Adrenal gland (tissue), 12 donors: ENCODE data around the gene BTBD9. TPM values are rescaled to one million over a fixed set of nuclear protein-coding genes. Genes with fewer than 3 reads are reported as not detected.

ENCODE experiments used
- DNase-seq, 7 donors: peaks; one replicate each; pipeline ENCODE4 v3.0.0-alpha.2; 2019 to 2020
- H3K27ac ChIP-seq, 5 donors: fragments of 200-600 bp; sonication (generic) in 4 of 5; 1 replicate in 3 of 5; 2 replicates in 2 of 5; pipeline versions ENCODE4 v1.5.1 to v1.8.0; 2016 to 2020; ENCODE audit warnings: mild to moderate bottlenecking in 1 of 5
- H3K27me3 ChIP-seq: fragments of 200-600 bp; 2 replicates; pipeline ENCODE4 v1.8.0; 2021
- H3K36me3 ChIP-seq, 2 donors: fragments of 200-600 bp; replicated peaks in 1 of 2; 1 replicate in 1 of 2; 2 replicates in 1 of 2; pipeline versions ENCODE4 v1.5.1 to v1.8.0; 2018 to 2022
- H3K4me1 ChIP-seq, 2 donors: fragments of 200-600 bp; replicated peaks in 1 of 2; 1 replicate in 1 of 2; 2 replicates in 1 of 2; pipeline versions ENCODE4 v1.5.1 to v1.8.0; 2018 to 2021
- H3K4me3 ChIP-seq, 4 donors: fragments of 200-600 bp; sonication (generic) in 3 of 4; one replicate each; pipeline ENCODE4 v1.5.1; 2016 to 2018
- H3K9me3 ChIP-seq, 3 donors: fragments of 200-600 bp; sonication (generic) in 1 of 3; replicated peaks in 1 of 3; 1 replicate in 2 of 3; 2 replicates in 1 of 3; pipeline versions ENCODE4 v1.5.1 to v1.8.0; 2016 to 2021
- CTCF ChIP-seq, 6 experiments: fragments of 450-650 bp in 4 of 6; fragments of 200-600 bp in 2 of 6; sonication (generic) in 1 of 6; IDR thresholded peaks; 1 replicate in 5 of 6; 2 replicates in 1 of 6; pipeline versions ENCODE4 v1.5.1 to v1.8.0; 2016 to 2021; ENCODE audit warnings: antibody characterized with exemption in 6 of 6, mild to moderate bottlenecking in 2 of 6, moderate library complexity in 1 of 6
- POLR2A ChIP-seq, 2 donors: fragments of 450-650 bp; IDR thresholded peaks; one replicate each; pipeline ENCODE4 v1.6.1; 2017; ENCODE audit warnings: antibody characterized with exemption in 2 of 2, mild to moderate bottlenecking in 2 of 2, moderate library complexity in 1 of 2
- WGBS, 4 donors: extraction: QIAGEN DNeasy Blood & Tissue Kit in 2 of 4; methylation state at CpG; one replicate each; pipeline versions ENCODE4 v1.1.5 to v1.1.7; 2013 to 2017; 5-methylcytosine and 5-hydroxymethylcytosine counted together
- intact Hi-C, 2 donors: fragments of 100-400 bp; cut with DNase I; formaldehyde crosslinking; loops; one replicate each; pipeline versions ENCODE4 v1.14.1 to v1.15.0; 2022 to 2023
- polyA plus RNA-seq, 3 donors: library from polyadenylated mRNA; stranded (reverse); fragments of 200-250 nt in 2 of 3; fragments of 350-450 nt in 1 of 3; fragmentation: Illumina TruSeq in 1 of 3; extraction: RNeasy Lipid Tissue Mini Kit (QIAGEN cat#74804) in 1 of 3; gene quantifications; one replicate each; pipeline ENCODE4 v1.2.3, GENCODE V29; 2013 to 2014
- total RNA-seq, 9 donors: library from RNA; depleted of rRNA in 4 of 9; stranded (reverse); fragments of >200 nt in 4 of 9; fragments of 120-200 nt in 1 of 9; fragmentation: NEBNext Ultra II Directional in 1 of 9; extraction: Animal tissue kit (Norgen Biotek cat#: 25700) in 1 of 9; gene quantifications; one replicate each; pipeline versions ENCODE4 v1.1.0 to v1.2.4, GENCODE V29; 2013 to 2023
- donor health status: healthy with polysubstance abuse.
- donor health status: Bipolar disorder and iron deficiency.
- donor health status: DM: yes; HTN: yes; CAD: no.
- donor health status: DM: no; HTN: no; CAD: no.
- donor health status: DM: no; HTN: no; CAD: no.
- donor health status: DM: yes; HTN: yes; CAD: no.

Gene BTBD9
- total and polyA plus RNA-seq, 12 donors, result 2.4 to 29.6 (median 18.1) TPM

- TF ChIP-seq POLR2A (IDR thresholded peaks at IDR 0.05) (no peak), CTCF (IDR thresholded peaks at IDR 0.05) (no peak)
- H3K4me1 ChIP-seq, result no peaks in the 10 kb centered on the region
- H3K4me3 ChIP-seq, result no peak overlapping the region
- H3K9me3 ChIP-seq, result no peaks in the 10 kb centered on the region
- intact Hi-C loops, result no loop called here
- DNase-seq, result peak in 2 of 7 donors; percentile 17 to 41
- no peaks in the 10 kb centered on the region for H3K36me3 ChIP-seq
- no peak overlapping the region for H3K27ac ChIP-seq
- 86 to 97% (median 95%) methylated on average over 6 to 7 of the region's 7 CpGs for WGBS, 4 donors
- H3K27me3 ChIP-seq, result no peaks in the 10 kb centered on the region
Observed at GRCh38 chr6:38179300-38179699, 460.4 kb downstream of the BTBD9 start.

DNA sequence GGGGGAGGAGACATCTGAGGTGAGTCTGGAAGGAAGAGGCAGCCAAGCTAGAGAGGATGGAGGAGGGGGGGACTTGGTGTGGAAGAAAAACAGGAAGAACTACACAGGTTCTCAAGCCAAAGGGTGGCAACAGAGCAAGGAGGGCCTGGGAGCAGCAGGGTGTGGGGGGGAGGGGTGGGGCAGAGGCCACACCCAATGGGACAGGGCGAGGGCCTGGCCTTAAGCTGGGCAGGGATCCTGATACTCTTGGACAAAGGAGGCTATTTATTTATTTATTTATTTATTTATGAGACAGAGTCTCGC, 461.2 kb downstream of the BTBD9 start:
- DNase-seq, result peak in 1 of 7 donors; percentile 3

DNA sequence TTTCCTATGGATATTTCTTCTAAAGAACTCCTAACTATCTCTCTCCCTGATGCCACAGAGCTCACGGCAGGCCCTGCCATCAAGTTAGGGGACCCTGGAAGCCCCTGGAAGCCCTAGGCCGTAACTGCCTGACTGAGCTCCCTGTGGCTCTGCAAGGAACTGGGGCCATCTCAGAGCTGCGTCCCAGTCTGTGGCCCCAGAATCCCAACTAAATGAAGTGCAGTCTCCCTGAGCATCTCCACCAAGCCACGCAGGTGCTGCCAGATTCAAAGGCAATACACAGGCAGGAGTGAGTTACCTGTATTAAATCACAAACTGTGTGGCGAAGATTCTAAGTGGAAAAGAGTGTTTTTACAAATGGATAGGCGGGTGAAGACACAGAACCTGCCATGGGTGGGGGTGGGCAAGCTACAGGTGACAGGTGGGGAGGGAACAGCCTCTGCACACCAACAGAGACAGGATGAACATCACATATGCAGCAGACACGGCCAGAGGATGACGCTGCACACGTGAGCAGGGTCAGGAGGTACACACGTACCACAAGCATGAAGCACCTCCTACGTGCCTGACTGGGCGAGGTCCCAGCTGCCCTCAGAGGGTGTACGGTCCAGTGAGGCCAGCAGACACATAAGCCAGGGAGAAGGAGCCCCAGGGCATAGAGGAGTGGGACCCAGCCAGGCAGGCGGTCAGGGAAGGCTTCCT, 461.7 kb downstream of the BTBD9 start:
- Histone ChIP-seq H3K4me3 (no peak overlapping the region), H3K27me3 (no peaks in the 10 kb centered on the region), H3K4me1 (no peaks in the 10 kb centered on the region), H3K27ac (no peak overlapping the region), H3K9me3 (no peaks in the 10 kb centered on the region), H3K36me3 (no peaks in the 10 kb centered on the region)
- no peak for TF ChIP-seq CTCF (IDR thresholded peaks at IDR 0.05)
- no peak for TF ChIP-seq POLR2A (IDR thresholded peaks at IDR 0.05)
- intact Hi-C loops, result no loop called here
- peak in 1 of 7 donors; percentile 38 for DNase-seq
- WGBS, 4 donors, result 85 to 92% (median 90%) methylated on average over 14 of the region's 14 CpGs

More for the DNA sequence above, 461.2 kb downstream of the BTBD9 start:
- 85 to 98% (median 96%) methylated on average over 2 of the region's 2 CpGs for WGBS, 4 donors
- TF ChIP-seq CTCF (IDR thresholded peaks at IDR 0.05) (no peak), POLR2A (IDR thresholded peaks at IDR 0.05) (no peak)
- intact Hi-C loops, result no loop called here
- H3K27ac ChIP-seq, result no peak overlapping the region
- H3K27me3 ChIP-seq, result no peaks in the 10 kb centered on the region
- no peak overlapping the region for H3K4me3 ChIP-seq
- no peaks in the 10 kb centered on the region for H3K9me3 ChIP-seq
- no peaks in the 10 kb centered on the region for H3K4me1 ChIP-seq
- H3K36me3 ChIP-seq, result no peaks in the 10 kb centered on the region

- DNase-seq, result no peak
- intact Hi-C loops, result no loop called here
- TF ChIP-seq POLR2A (IDR thresholded peaks at IDR 0.05) (no peak), CTCF (IDR thresholded peaks at IDR 0.05) (no peak)
- Histone ChIP-seq H3K27me3 (no peaks in the 10 kb centered on the region), H3K4me3 (no peak overlapping the region), H3K9me3 (no peaks in the 10 kb centered on the region), H3K4me1 (no peaks in the 10 kb centered on the region), H3K36me3 (no peaks in the 10 kb centered on the region), H3K27ac (no peak overlapping the region)
- 69 to 75% (median 73%) methylated on average over 30 to 32 of the region's 32 CpGs for WGBS, 4 donors
Observed at GRCh38 chr6:38176797-38177751, 462.7 kb downstream of the BTBD9 start.
